NCI-H2029 treated with DMSO at 0.1 percent for 48 hours (cell line): ENCODE measurements around the gene SLC30A10.
"Not testable (repeated sequence)": the region's sequence is repeated elsewhere in the genome, so short reads cannot be mapped to it uniquely, and the experiment has no call there.

Experiments
- DNase-seq: peaks from one replicate; lab custom pipeline; 2025; lab: John Stamatoyannopoulos, UW

SLC30A10 gene

GRCh38 chr1:219927956-219928790 is at the start of gene SLC30A10:
Gene SLC30A10 (minus strand): TSS chr1:219928557. CDS start chr1:219928440, 117 bp downstream.
- no peak for DNase-seq

GRCh38 chr1:219973213-219973612 is 44.9 kb upstream of the SLC30A10 start:
- no peak for DNase-seq

GRCh38 chr1:219967361-219967760 is 39.0 kb upstream of the SLC30A10 start:
- no peak for DNase-seq

GRCh38 chr1:219966071-219966349 is 37.7 kb upstream of the SLC30A10 start:
- DNase-seq, result no peak

GRCh38 chr1:219965285-219966070 is 37.1 kb upstream of the SLC30A10 start:
- no peak for DNase-seq

- DNase-seq, result no peak
Observed at GRCh38 chr1:219963432-219963831, 35.1 kb upstream of the SLC30A10 start.

GRCh38 chr1:219961684-219962083 is 33.3 kb upstream of the SLC30A10 start:
- no peak for DNase-seq

- no peak for DNase-seq
Observed at GRCh38 chr1:219959540-219960203, 31.3 kb upstream of the SLC30A10 start.

GRCh38 chr1:219958875-219959417 is 30.6 kb upstream of the SLC30A10 start:
- DNase-seq, result no peak

GRCh38 chr1:219954736-219955421 is 26.5 kb upstream of the SLC30A10 start:
- DNase-seq, result no peak

GRCh38 chr1:219954052-219954451 is 25.7 kb upstream of the SLC30A10 start:
- no peak for DNase-seq

- DNase-seq, result no peak
Observed at GRCh38 chr1:219952361-219952760, 24.0 kb upstream of the SLC30A10 start.

GRCh38 chr1:219949227-219949626 is 20.9 kb upstream of the SLC30A10 start:
- DNase-seq, result not testable (repeated sequence)

GRCh38 chr1:219948766-219949165 is 20.4 kb upstream of the SLC30A10 start:
- DNase-seq, result not testable (repeated sequence)

- no peak for DNase-seq
Observed at GRCh38 chr1:219945795-219946194, 17.4 kb upstream of the SLC30A10 start.

- no peak for DNase-seq
Observed at GRCh38 chr1:219941179-219942118, 13.1 kb upstream of the SLC30A10 start.

GRCh38 chr1:219940707-219941106 is 12.3 kb upstream of the SLC30A10 start:
- DNase-seq, result no peak

GRCh38 chr1:219938706-219939105 is 10.3 kb upstream of the SLC30A10 start:
- no peak for DNase-seq

- DNase-seq, result not testable (repeated sequence)
Observed at GRCh38 chr1:219933763-219934162, 5.4 kb upstream of the SLC30A10 start.

GRCh38 chr1:219931033-219931432 is 2.7 kb upstream of the SLC30A10 start:
- no peak for DNase-seq

GRCh38 chr1:219928791-219929118 is 398 bp upstream of the SLC30A10 start:
- no peak for DNase-seq
